Stimulated activated memory B cell treated with anti-CD40 and anti-IgM and Interleukin-4, amounts not matched to agents 10 μg/mL and 1 μg/mL and 100 μg/mL, for 72 hours (primary cell): Measurements from ENCODE around the gene ADAMTS2.
"Not testable (repeated sequence)": the region's sequence is repeated elsewhere in the genome, so short reads cannot be mapped to it uniquely, and the experiment has no call there.

Experiments
- ATAC-seq: fragments of 150-1000 bp; cut with Tn5 transposase; 2 replicates; pipeline ENCODE4 v1.10.0; 2021
- H3K27ac Mint-ChIP-seq: one replicate; pipeline ENCODE4 v1.8.0; 2022; ENCODE audit warnings: mild to moderate bottlenecking, mixed read lengths
- H3K27me3 Mint-ChIP-seq: one replicate; pipeline ENCODE4 v1.8.0; 2022; ENCODE audit warnings: mixed read lengths
- H3K36me3 Mint-ChIP-seq: one replicate; pipeline ENCODE4 v1.8.0; 2022; ENCODE audit warnings: mixed read lengths
- H3K4me1 Mint-ChIP-seq: one replicate; pipeline ENCODE4 v1.8.0; 2022; ENCODE audit warnings: mixed read lengths
- H3K4me3 Mint-ChIP-seq: one replicate; pipeline ENCODE4 v1.8.0; 2022; ENCODE audit warnings: mild to moderate bottlenecking, moderate library complexity, mixed read lengths
- H3K9me3 Mint-ChIP-seq: one replicate; pipeline ENCODE4 v1.8.0; 2022; ENCODE audit warnings: mixed read lengths

ADAMTS2 gene

DNA sequence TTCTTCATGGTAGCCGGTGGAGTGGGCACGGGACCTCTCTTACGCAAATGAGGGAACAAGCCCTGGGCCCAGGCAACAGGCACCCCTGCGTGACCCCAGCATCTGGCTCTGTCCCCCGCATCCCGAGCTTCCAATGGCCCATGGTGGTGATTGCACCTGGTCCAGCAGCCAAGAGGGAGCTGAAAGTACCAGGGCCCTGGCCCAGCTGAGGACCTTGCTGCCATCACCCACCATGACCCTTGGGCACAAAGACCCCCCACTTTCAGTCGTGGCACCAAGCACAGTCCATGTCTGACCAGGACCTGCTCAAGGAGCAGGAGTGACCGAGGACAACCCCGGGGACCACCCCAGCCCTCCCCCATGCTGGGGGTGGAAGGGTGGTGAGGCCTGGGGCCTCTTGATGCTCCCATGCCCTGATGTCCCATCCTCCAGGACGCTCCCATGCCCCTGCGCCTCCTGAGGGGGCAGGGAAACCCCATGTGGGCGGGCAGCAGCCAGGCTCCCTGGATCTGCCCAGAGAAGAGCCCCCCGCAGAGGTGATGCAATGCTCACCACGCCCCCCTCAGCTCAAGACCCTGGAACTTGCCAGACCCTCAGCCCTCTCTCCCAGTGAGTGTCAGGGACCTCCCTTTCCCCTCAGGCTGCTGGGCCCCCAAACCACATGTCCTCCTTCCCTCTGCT is 123.9 kb downstream of the ADAMTS2 start:
- no peak for ATAC-seq
- no peaks in the 10 kb centered on the region for H3K4me1 Mint-ChIP-seq
- no peaks in the 10 kb centered on the region for H3K36me3 Mint-ChIP-seq
- peaks cover 20% of the 10 kb centered on the region for H3K27me3 Mint-ChIP-seq
- no peak overlapping the region for H3K4me3 Mint-ChIP-seq
- no peak overlapping the region for H3K27ac Mint-ChIP-seq
- peaks cover 15% of the 10 kb centered on the region for H3K9me3 Mint-ChIP-seq

GRCh38 chr5:179220716-179221115 is 124.5 kb downstream of the ADAMTS2 start:
- Mint-ChIP-seq H3K27me3 (peaks cover 17% of the 10 kb centered on the region), H3K9me3 (peaks cover 15% of the 10 kb centered on the region), H3K4me3 (no peak overlapping the region), H3K4me1 (no peaks in the 10 kb centered on the region), H3K27ac (no peak overlapping the region), H3K36me3 (no peaks in the 10 kb centered on the region)
- ATAC-seq: no peak

GRCh38 chr5:179219661-179220620 is 125.3 kb downstream of the ADAMTS2 start:
- Mint-ChIP-seq H3K36me3 (no peaks in the 10 kb centered on the region), H3K27ac (no peak overlapping the region), H3K4me3 (no peak overlapping the region), H3K4me1 (no peaks in the 10 kb centered on the region), H3K27me3 (peaks cover 17% of the 10 kb centered on the region), H3K9me3 (peaks cover 13% of the 10 kb centered on the region)
- ATAC-seq: no peak

DNA sequence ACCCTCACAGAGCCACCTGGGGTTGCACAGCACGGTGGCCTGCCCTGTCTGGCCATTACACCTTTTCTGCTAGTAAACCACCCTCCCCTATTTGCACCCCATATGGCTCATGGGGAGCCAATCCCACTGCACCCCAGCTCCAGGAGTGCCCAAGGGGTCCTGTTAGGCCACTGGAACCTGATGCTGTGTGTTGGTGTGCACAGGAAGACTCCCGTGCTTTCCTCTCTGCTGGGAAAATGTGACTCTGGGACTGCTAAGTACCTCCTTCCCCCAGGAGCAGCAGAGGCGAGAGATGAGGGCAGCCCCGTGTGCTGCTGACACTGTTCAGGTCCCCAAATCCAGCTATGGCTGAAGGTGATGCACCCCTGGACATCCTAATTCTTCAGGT is 126.3 kb downstream of the ADAMTS2 start:
- Mint-ChIP-seq H3K4me1 (no peaks in the 10 kb centered on the region), H3K9me3 (peaks cover 10% of the 10 kb centered on the region), H3K27me3 (peaks cover 17% of the 10 kb centered on the region), H3K27ac (no peak overlapping the region), H3K36me3 (no peaks in the 10 kb centered on the region), H3K4me3 (no peak overlapping the region)
- no peak for ATAC-seq

GRCh38 chr5:179217956-179218942 is 127.0 kb downstream of the ADAMTS2 start:
- H3K27ac Mint-ChIP-seq: no peak overlapping the region
- no peak overlapping the region for H3K4me3 Mint-ChIP-seq
- H3K36me3 Mint-ChIP-seq: no peaks in the 10 kb centered on the region
- no peak for ATAC-seq
- peaks cover 17% of the 10 kb centered on the region for H3K27me3 Mint-ChIP-seq
- H3K4me1 Mint-ChIP-seq: no peaks in the 10 kb centered on the region
- peaks cover 5% of the 10 kb centered on the region for H3K9me3 Mint-ChIP-seq

DNA sequence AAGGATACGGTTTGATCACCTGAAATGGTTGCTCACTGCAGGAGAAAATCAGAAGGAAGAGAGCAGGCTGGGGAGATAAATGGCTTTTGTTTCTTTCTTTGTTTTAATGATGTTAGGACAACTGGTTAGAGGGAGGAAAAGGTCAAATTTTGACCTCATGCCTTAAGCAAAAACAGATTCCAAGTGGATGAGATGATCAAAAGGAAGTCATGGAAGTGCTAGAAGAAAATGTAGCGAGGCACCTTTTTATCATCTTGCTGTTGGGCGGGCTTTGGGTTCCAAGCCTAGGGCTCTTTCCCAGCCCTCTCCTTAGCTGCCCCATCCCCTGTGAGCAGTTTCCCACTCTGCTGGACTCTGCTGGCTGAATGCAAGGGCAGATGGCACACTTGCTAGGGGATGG is 127.9 kb downstream of the ADAMTS2 start:
- Mint-ChIP-seq H3K27me3 (peaks cover 17% of the 10 kb centered on the region), H3K36me3 (no peaks in the 10 kb centered on the region), H3K4me3 (no peak overlapping the region), H3K27ac (no peak overlapping the region), H3K9me3 (no peaks in the 10 kb centered on the region), H3K4me1 (no peaks in the 10 kb centered on the region)
- no peak for ATAC-seq

- peaks cover 20% of the 10 kb centered on the region for H3K27me3 Mint-ChIP-seq
- H3K27ac Mint-ChIP-seq, H3K4me3 Mint-ChIP-seq, H3K4me1 Mint-ChIP-seq, ATAC-seq, H3K36me3 Mint-ChIP-seq, H3K9me3 Mint-ChIP-seq: not testable (repeated sequence)
Measured at GRCh38 chr5:179216381-179216780, 128.9 kb downstream of the ADAMTS2 start.

- Mint-ChIP-seq H3K27me3 (peaks cover 23% of the 10 kb centered on the region), H3K4me1 (no peaks in the 10 kb centered on the region), H3K27ac (no peak overlapping the region), H3K4me3 (no peak overlapping the region), H3K9me3 (no peaks in the 10 kb centered on the region), H3K36me3 (no peaks in the 10 kb centered on the region)
- no peak for ATAC-seq
Measured at GRCh38 chr5:179215576-179215975, 129.7 kb downstream of the ADAMTS2 start.

GRCh38 chr5:179214678-179215077 is 130.6 kb downstream of the ADAMTS2 start:
- ATAC-seq: no peak
- Mint-ChIP-seq H3K4me1 (no peaks in the 10 kb centered on the region), H3K27ac (no peak overlapping the region), H3K36me3 (no peaks in the 10 kb centered on the region), H3K9me3 (no peaks in the 10 kb centered on the region), H3K27me3 (peaks cover 27% of the 10 kb centered on the region), H3K4me3 (no peak overlapping the region)

DNA sequence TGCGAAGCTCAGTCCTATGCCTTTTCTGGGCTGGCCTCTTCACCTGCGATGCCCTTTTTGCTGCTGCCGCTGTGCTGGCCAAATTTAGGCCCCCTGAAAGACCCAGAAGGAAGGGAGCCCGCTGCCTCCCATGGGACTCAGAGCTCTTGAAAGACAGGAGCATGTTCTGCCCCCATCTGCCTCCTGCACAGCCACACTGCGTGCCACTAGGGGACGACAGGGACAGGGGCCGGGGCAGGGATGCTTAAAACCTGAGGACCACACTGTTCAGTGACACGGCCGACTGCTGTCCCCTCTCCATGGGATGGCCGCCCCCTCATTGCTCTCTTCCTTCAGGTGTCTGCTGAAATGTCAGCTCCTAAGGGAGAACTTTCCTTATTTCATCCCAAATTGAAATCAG is 132.4 kb downstream of the ADAMTS2 start:
- no peak for ATAC-seq
- no peaks in the 10 kb centered on the region for H3K36me3 Mint-ChIP-seq
- H3K9me3 Mint-ChIP-seq: no peaks in the 10 kb centered on the region
- H3K4me3 Mint-ChIP-seq: no peak overlapping the region
- H3K4me1 Mint-ChIP-seq: no peaks in the 10 kb centered on the region
- peaks cover 27% of the 10 kb centered on the region for H3K27me3 Mint-ChIP-seq
- H3K27ac Mint-ChIP-seq: no peak overlapping the region

DNA sequence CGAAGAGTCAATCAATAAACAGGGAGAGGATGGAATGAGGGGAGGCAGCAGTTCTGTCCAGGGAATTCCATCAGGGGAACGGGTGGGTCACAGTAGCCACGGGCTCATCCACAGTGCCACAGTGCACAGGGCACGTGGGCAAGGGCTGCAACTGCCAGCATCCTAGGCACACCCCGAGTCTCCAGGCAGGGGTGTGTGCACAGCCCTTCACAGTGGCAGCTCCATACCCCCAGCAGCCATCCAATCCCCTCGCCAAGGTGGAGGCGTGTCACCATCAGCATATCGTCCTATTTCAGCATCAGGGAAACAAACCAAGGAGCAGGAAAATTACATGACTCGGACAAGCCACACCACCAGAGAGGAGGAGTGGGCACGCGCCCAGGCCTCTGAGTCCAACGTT is 133.6 kb downstream of the ADAMTS2 start:
- ATAC-seq: no peak
- Mint-ChIP-seq H3K27me3 (peaks cover 30% of the 10 kb centered on the region), H3K36me3 (no peaks in the 10 kb centered on the region), H3K27ac (no peak overlapping the region), H3K4me1 (no peaks in the 10 kb centered on the region), H3K4me3 (no peak overlapping the region), H3K9me3 (no peaks in the 10 kb centered on the region)

- H3K4me3 Mint-ChIP-seq: no peak overlapping the region
- ATAC-seq: no peak
- no peaks in the 10 kb centered on the region for H3K4me1 Mint-ChIP-seq
- peaks cover 36% of the 10 kb centered on the region for H3K27me3 Mint-ChIP-seq
- no peak overlapping the region for H3K27ac Mint-ChIP-seq
- no peaks in the 10 kb centered on the region for H3K36me3 Mint-ChIP-seq
- no peaks in the 10 kb centered on the region for H3K9me3 Mint-ChIP-seq
Measured at GRCh38 chr5:179211068-179211467, 134.2 kb downstream of the ADAMTS2 start.

DNA sequence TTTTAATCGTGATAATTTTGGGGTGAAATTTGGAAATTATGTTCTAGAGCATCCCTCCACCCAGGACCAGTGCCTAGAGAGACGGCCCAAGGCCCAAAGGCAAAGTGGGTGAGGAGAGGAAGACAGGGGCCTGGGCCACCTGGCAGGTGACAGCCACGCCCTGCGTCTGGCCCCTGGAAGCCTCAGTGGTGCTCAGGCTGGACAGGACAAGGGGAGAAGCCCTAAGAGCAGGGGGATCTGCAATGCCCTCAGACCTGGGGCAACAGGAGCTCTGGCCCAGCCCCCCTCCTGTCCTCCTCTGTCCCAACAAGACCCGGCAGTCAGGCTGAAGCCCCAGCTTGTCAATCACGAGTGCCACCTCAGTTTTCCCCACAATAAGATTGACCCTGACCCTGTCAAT is 134.8 kb downstream of the ADAMTS2 start:
- H3K9me3 Mint-ChIP-seq: no peaks in the 10 kb centered on the region
- no peak for ATAC-seq
- H3K4me3 Mint-ChIP-seq: no peak overlapping the region
- H3K4me1 Mint-ChIP-seq: no peaks in the 10 kb centered on the region
- no peak overlapping the region for H3K27ac Mint-ChIP-seq
- no peaks in the 10 kb centered on the region for H3K36me3 Mint-ChIP-seq
- peaks cover 37% of the 10 kb centered on the region for H3K27me3 Mint-ChIP-seq

DNA sequence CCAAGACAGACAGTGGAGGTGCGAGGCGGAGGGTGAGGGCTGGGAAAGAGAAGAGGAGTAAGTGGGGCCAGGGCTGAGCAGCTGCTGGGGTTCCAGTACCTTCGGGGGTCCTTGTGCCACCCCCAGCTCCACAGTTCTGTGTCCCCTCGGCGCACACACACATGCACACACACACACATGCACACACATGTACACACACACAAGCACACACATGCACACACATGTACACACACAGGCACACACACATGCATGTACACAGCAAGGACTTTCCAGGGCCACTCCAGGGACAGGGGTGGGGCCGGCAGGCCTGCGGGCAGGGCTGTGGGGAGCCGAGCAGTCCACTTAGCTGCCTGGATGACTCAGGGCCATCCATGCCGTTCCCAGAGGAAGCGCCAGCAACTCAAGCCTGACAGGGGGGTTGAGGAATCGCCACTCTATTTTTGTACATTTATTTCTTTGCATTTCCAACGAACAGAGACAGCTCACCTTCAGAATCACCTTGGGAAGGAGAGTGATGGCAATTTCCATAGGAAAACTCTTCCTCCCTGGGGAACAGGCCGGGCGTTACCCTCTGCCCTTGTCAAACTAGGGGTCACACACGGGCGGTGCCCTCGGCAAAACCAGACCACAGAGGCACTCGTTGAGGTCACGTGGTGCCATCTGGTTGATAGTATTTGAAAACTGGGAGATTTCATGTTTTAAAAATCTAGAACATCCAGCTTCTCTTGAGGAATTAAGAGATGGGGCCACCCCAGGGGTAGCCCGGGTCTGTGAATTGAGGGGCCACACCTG is 135.7 kb downstream of the ADAMTS2 start:
- no peaks in the 10 kb centered on the region for H3K4me1 Mint-ChIP-seq
- H3K27me3 Mint-ChIP-seq: peaks cover 37% of the 10 kb centered on the region
- no peaks in the 10 kb centered on the region for H3K36me3 Mint-ChIP-seq
- H3K27ac Mint-ChIP-seq: no peak overlapping the region
- H3K4me3 Mint-ChIP-seq: no peak overlapping the region
- H3K9me3 Mint-ChIP-seq: no peaks in the 10 kb centered on the region
- ATAC-seq: no peak
